ENCODE results near the gene MIA3.
"Not testable (repeated sequence)": the region's sequence is repeated elsewhere in the genome, so short reads cannot be mapped to it uniquely, and the experiment has no call there.

The MIA3 gene

GRCh38 chr1:222663431-222663934, 45.6 kb downstream of the MIA3 start:
- DNase-seq (ENCODE audit: low read depth), result no peak

GRCh38 chr1:222665964-222666363, 48.1 kb downstream of the MIA3 start:
- no peak for DNase-seq (ENCODE audit: low read depth)

GRCh38 chr1:222668184-222668583, 50.3 kb downstream of the MIA3 start:
- DNase-seq (ENCODE audit: low read depth), result not testable (repeated sequence)

GRCh38 chr1:222669107-222669506, 51.2 kb downstream of the MIA3 start:
- not testable (repeated sequence) for DNase-seq (ENCODE audit: low read depth)

- no peak for DNase-seq (ENCODE audit: low read depth)
These were observed 52.2 kb downstream of the MIA3 start for GRCh38 chr1:222670110-222670509.

GRCh38 chr1:222680080-222680479, 62.2 kb downstream of the MIA3 start:
- DNase-seq (ENCODE audit: low read depth), result no peak

- DNase-seq (ENCODE audit: low read depth), result no peak
These were observed 73.1 kb downstream of the MIA3 start for GRCh38 chr1:222691016-222691415.

GRCh38 chr1:222694927-222695326, 77.0 kb downstream of the MIA3 start:
- DNase-seq (ENCODE audit: low read depth), result no peak

GRCh38 chr1:222696741-222697140, 78.8 kb downstream of the MIA3 start:
- no peak for DNase-seq (ENCODE audit: low read depth)

- no peak for DNase-seq (ENCODE audit: low read depth)
These were observed 79.3 kb downstream of the MIA3 start for GRCh38 chr1:222697203-222697602.

GRCh38 chr1:222697826-222698225, 79.9 kb downstream of the MIA3 start:
- no peak for DNase-seq (ENCODE audit: low read depth)

GRCh38 chr1:222702210-222702609, 84.3 kb downstream of the MIA3 start:
- DNase-seq (ENCODE audit: low read depth), result no peak

GRCh38 chr1:222704260-222704659, 86.4 kb downstream of the MIA3 start:
- no peak for DNase-seq (ENCODE audit: low read depth)

- DNase-seq (ENCODE audit: low read depth), result no peak
These were observed 88.9 kb downstream of the MIA3 start for GRCh38 chr1:222706815-222707214.

- DNase-seq (ENCODE audit: low read depth), result no peak
These were observed 91.8 kb downstream of the MIA3 start for GRCh38 chr1:222709700-222710153.

GRCh38 chr1:222711319-222712252, 93.7 kb downstream of the MIA3 start:
- peak; percentile 36 for DNase-seq (ENCODE audit: low read depth)

GRCh38 chr1:222712253-222713090, 94.6 kb downstream of the MIA3 start, which contains the start of the genes AIDA and BROX:
Gene AIDA, minus strand, starts transcription at chr1:222712491. Its CDS starts 174 bp downstream, at chr1:222712317.
Gene BROX, plus strand, starts transcription at chr1:222712564. Its CDS starts 3,136 bp downstream, at chr1:222715700.
- DNase-seq (ENCODE audit: low read depth), result peak; percentile 91

- DNase-seq (ENCODE audit: low read depth), result peak; percentile 89
These were observed 95.4 kb downstream of the MIA3 start for GRCh38 chr1:222713091-222713961.

GRCh38 chr1:222716393-222716792, 98.5 kb downstream of the MIA3 start:
- DNase-seq (ENCODE audit: low read depth), result no peak
